NCI-H128 (cell line): ENCODE data around the gene ZNF732.
"Not testable (repeated sequence)": the region's sequence is repeated elsewhere in the genome, so short reads cannot be mapped to it uniquely, and the experiment has no call there.

Experiments used
- DNase-seq: peaks from one replicate; lab custom pipeline; 2025; ENCODE audit not compliant: unreplicated experiment; lab: John Stamatoyannopoulos, UW

Gene ZNF732

GRCh38 chr4:253936-254756, 51.1 kb downstream of the ZNF732 start:
- DNase-seq = no peak

- DNase-seq = no peak
Observed at GRCh38 chr4:252065-252601, 53.1 kb downstream of the ZNF732 start.

GRCh38 chr4:244471-244870, 60.8 kb downstream of the ZNF732 start:
- DNase-seq = peak; percentile 42

DNA sequence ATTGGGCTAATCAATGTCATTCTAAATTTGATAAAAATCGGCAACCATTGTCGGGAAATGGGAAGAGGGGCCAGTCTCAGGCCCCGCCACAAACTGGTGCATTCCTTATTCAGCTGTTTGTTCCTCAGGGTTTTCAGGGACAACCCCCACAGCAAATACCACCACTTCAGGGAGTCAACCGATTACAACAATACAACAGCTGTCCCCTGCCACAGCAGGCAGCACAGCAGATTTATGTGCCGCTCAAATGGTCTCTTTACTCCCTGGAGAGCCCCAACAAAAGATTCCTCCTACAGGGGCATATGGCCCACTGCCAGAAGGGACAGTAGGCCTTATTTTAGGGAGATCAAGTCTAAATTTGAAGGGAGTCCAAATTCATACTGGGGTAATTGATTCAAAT, 61.8 kb downstream of the ZNF732 start:
- DNase-seq = peak; percentile 1

GRCh38 chr4:242121-242848, 63.0 kb downstream of the ZNF732 start:
- DNase-seq = peak; percentile 75

GRCh38 chr4:241411-241810, 63.9 kb downstream of the ZNF732 start:
- not testable (repeated sequence) for DNase-seq

- DNase-seq = no peak
Observed at GRCh38 chr4:236028-236427, 69.2 kb downstream of the ZNF732 start.

- no peak for DNase-seq
Observed at GRCh38 chr4:234178-234577, 71.1 kb downstream of the ZNF732 start.

GRCh38 chr4:223913-224497, 81.3 kb downstream of the ZNF732 start:
- no peak for DNase-seq
